Caco-2 (cell line): ENCODE measurements around the gene ZNF407. TPM values are rescaled to one million over a fixed set of nuclear protein-coding genes. Genes with fewer than 3 reads are reported as not detected.

Source experiments
- BruUV-seq: library from RNA; stranded (reverse); fragments of 400-500 nt; replicated peaks from 2 replicates; lab custom pipeline; 2021; lab: Mats Ljungman, UMichigan
- CTCF ChIA-PET: fragments of 300-600 bp; sonication (Branson Sonifier 250); formaldehyde crosslinking; loops from one replicate; lab custom pipeline; 2022; ENCODE audit warnings: antibody characterized with exemption; lab: Charles Lee
- POLR2A ChIA-PET: fragments of 300-600 bp; sonication (Branson Sonifier 250); formaldehyde crosslinking; loops from one replicate; lab custom pipeline; 2022; ENCODE audit warnings: antibody characterized with exemption; lab: Charles Lee
- DNase-seq, 2 experiments: peaks; one replicate each; pipeline versions ENCODE4 v3.0.0 to v3.0.0-alpha.2; 2020 to 2022
- H3K27me3 ChIP-seq: replicated peaks from 2 replicates; pipeline ENCODE4 v1.6.0; 2011; ENCODE audit warnings: low read length; ENCODE audit not compliant: control insufficient read depth, insufficient read depth
- H3K36me3 ChIP-seq: 2 replicates; pipeline ENCODE4 v1.5.1; 2011; ENCODE audit warnings: low read length; ENCODE audit not compliant: control insufficient read depth, insufficient read depth
- H3K4me1 ChIP-seq: fragments of 250-450 bp; sonication (Bioruptor Pico); 2 replicates; pipeline ENCODE4 v1.5.1; 2020; ENCODE audit warnings: mild to moderate bottlenecking
- H3K4me3 ChIP-seq: 2 replicates; pipeline ENCODE4 v1.5.1; 2011; ENCODE audit warnings: low read depth, mild to moderate bottlenecking, control low read depth, low read length
- H3K9me3 ChIP-seq: fragments of 250-450 bp; sonication (Bioruptor Pico); 2 replicates; pipeline ENCODE4 v1.5.1; 2020; ENCODE audit warnings: mild to moderate bottlenecking, moderate library complexity
- H3K27ac Mint-ChIP-seq: one replicate; pipeline ENCODE4 v1.8.0; 2022; ENCODE audit warnings: mixed read lengths; ENCODE audit not compliant: unreplicated experiment
- H3K27me3 Mint-ChIP-seq: one replicate; pipeline ENCODE4 v1.8.0; 2022; ENCODE audit warnings: mixed read lengths; ENCODE audit not compliant: insufficient read depth, unreplicated experiment
- H3K36me3 Mint-ChIP-seq: one replicate; pipeline ENCODE4 v1.8.0; 2022; ENCODE audit warnings: mild to moderate bottlenecking, mixed read lengths; ENCODE audit not compliant: insufficient read depth, unreplicated experiment
- H3K4me1 Mint-ChIP-seq: one replicate; pipeline ENCODE4 v1.8.0; 2022; ENCODE audit warnings: low read depth, mixed read lengths; ENCODE audit not compliant: unreplicated experiment
- H3K4me3 Mint-ChIP-seq: one replicate; pipeline ENCODE4 v1.8.0; 2022; ENCODE audit warnings: mild to moderate bottlenecking, moderate library complexity, mixed read lengths; ENCODE audit not compliant: unreplicated experiment
- H3K9me3 Mint-ChIP-seq: one replicate; pipeline ENCODE4 v1.8.0; 2022; ENCODE audit warnings: mixed read lengths; ENCODE audit not compliant: unreplicated experiment
- intact Hi-C: fragments of 100-400 bp; cut with micrococcal nuclease; formaldehyde crosslinking; loops from one replicate; pipeline ENCODE4 v1.10.0; 2022; ENCODE audit not compliant: unreplicated experiment
- total RNA-seq: library from RNA; stranded (reverse); gene quantifications from 2 replicates; pipeline ENCODE4 v1.2.3, GENCODE V29; 2022
- TF ChIP-seq, protein P1 (sequence below), 2 experiments: fragments of 200-600 bp in 1 of 2; IDR thresholded peaks; 1 replicate in 1 of 2; 2 replicates in 1 of 2; pipeline versions ENCODE4 v1.5.1 to v1.8.0; 2011 to 2022; ENCODE audit warnings: antibody characterized with exemption in 1 of 2, control low read depth in 1 of 2, inconsistent platforms in 1 of 2, low read depth in 1 of 2, low read length in 1 of 2, mild to moderate bottlenecking in 1 of 2, moderate library complexity in 1 of 2; ENCODE audit not compliant: insufficient read depth in 1 of 2, severe bottlenecking in 1 of 2, unreplicated experiment in 1 of 2

The ZNF407 gene
- total RNA-seq, 1 experiment from 2014 or later: 4.7 TPM

DNA sequence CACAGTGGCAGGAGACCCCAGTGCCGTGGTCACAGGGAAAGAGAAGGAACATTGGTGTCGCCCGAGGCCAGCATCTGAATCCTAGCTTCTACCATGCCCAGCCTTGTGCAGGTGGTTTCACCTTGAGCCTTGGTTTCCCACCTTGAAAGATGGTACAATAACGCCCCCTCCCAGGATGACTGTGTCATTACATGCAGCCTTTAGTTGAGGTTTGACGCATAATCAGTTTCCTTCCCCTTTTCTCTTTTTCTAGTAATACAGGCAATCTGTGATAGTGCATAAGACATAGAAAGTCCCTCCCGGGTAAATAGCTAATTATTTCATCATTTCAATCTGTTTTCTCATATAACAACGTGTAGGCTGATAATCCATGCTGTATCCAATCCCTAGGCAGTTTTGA is 29.8 kb upstream of the ZNF407 start:
- BruUV-seq: no TSS peak
- POLR2A ChIA-PET: no interaction called here
- peaks cover 4% of the 10 kb centered on the region for H3K36me3 Mint-ChIP-seq
- CTCF ChIA-PET: no interaction called here
- TF ChIP-seq, protein P1, sequence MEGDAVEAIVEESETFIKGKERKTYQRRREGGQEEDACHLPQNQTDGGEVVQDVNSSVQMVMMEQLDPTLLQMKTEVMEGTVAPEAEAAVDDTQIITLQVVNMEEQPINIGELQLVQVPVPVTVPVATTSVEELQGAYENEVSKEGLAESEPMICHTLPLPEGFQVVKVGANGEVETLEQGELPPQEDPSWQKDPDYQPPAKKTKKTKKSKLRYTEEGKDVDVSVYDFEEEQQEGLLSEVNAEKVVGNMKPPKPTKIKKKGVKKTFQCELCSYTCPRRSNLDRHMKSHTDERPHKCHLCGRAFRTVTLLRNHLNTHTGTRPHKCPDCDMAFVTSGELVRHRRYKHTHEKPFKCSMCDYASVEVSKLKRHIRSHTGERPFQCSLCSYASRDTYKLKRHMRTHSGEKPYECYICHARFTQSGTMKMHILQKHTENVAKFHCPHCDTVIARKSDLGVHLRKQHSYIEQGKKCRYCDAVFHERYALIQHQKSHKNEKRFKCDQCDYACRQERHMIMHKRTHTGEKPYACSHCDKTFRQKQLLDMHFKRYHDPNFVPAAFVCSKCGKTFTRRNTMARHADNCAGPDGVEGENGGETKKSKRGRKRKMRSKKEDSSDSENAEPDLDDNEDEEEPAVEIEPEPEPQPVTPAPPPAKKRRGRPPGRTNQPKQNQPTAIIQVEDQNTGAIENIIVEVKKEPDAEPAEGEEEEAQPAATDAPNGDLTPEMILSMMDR (IDR thresholded peaks at IDR 0.05; ENCODE audit: insufficient read depth in 1 of 2, low read depth in 1 of 2, low read length in 1 of 2, severe bottlenecking in 1 of 2, unreplicated experiment in 1 of 2): no peak
- Histone ChIP-seq H3K9me3 (no peaks in the 10 kb centered on the region), H3K27me3 (no peaks in the 10 kb centered on the region), H3K4me1 (no peaks in the 10 kb centered on the region), H3K4me3 (no peak overlapping the region), H3K36me3 (no peaks in the 10 kb centered on the region)
- peaks cover 26% of the 10 kb centered on the region for H3K9me3 Mint-ChIP-seq
- H3K4me1 Mint-ChIP-seq: no peaks in the 10 kb centered on the region
- no peak for DNase-seq
- H3K27me3 Mint-ChIP-seq: peaks cover 4% of the 10 kb centered on the region
- H3K4me3 Mint-ChIP-seq: no peak overlapping the region
- intact Hi-C loops: no loop called here
- no peak overlapping the region for H3K27ac Mint-ChIP-seq

DNA sequence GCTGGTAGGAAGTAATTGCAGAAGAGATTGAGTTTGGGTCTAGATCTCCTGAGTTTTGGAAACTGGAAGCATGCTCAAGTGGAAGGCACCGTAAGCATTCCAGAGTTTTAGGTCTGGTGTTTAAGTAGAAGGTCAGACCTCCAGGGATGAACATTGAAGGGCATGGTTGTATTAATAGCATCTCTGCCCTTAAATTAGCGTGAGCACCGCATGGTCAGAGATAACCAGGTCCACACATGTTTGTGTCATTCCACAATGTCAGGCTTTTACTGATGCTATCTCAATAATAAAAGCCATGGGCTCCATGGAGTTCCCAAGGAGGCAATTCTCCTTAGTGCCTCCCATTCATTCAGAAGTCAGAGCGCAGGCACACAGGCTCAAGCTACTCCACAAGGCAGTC is 28.3 kb upstream of the ZNF407 start:
- DNase-seq: no peak
- Histone ChIP-seq H3K4me1 (no peaks in the 10 kb centered on the region), H3K27me3 (no peaks in the 10 kb centered on the region), H3K4me3 (no peak overlapping the region), H3K36me3 (no peaks in the 10 kb centered on the region), H3K9me3 (no peaks in the 10 kb centered on the region)
- Mint-ChIP-seq H3K4me3 (no peak overlapping the region), H3K36me3 (peaks cover 4% of the 10 kb centered on the region), H3K27ac (no peak overlapping the region), H3K27me3 (peaks cover 4% of the 10 kb centered on the region), H3K9me3 (peaks cover 34% of the 10 kb centered on the region), H3K4me1 (no peaks in the 10 kb centered on the region)
- TF ChIP-seq, protein P1 (IDR thresholded peaks at IDR 0.05; ENCODE audit: insufficient read depth in 1 of 2, low read depth in 1 of 2, low read length in 1 of 2, severe bottlenecking in 1 of 2, unreplicated experiment in 1 of 2): no peak
- ChIA-PET POLR2A (no interaction called here), CTCF (interaction anchor here (1.2 kb wide), 1 partner anchor 17 kb away, joined by 4 read pairs; no protein-coding TSS in a partner anchor)
- intact Hi-C loops: no loop called here
- no TSS peak for BruUV-seq

DNA sequence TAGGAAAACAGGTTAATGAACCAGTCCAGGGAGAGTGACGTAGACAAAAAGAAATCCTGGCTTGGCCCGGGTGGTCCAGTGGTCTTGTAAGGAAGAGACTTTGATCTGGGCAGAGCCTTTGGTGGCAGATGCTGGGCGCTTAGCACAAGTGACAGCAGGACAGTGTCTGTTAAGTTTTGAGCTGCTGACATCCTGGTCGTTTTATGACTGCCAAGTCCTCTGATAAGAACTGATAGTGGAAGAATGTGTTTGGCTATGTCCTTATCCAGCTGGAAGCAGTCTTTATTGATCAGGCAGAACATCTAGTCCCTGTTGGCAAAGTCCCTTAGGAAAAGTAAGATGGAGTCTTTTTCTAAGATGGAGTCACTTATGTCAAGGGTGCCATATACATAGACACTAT is 27.4 kb upstream of the ZNF407 start:
- H3K36me3 Mint-ChIP-seq: peaks cover 4% of the 10 kb centered on the region
- H3K9me3 Mint-ChIP-seq: peaks cover 34% of the 10 kb centered on the region
- H3K27me3 Mint-ChIP-seq: peaks cover 4% of the 10 kb centered on the region
- POLR2A ChIA-PET: no interaction called here
- intact Hi-C loops: no loop called here
- Histone ChIP-seq H3K4me1 (no peaks in the 10 kb centered on the region), H3K36me3 (no peaks in the 10 kb centered on the region), H3K27me3 (no peaks in the 10 kb centered on the region), H3K9me3 (no peaks in the 10 kb centered on the region), H3K4me3 (no peak overlapping the region)
- H3K4me1 Mint-ChIP-seq: no peaks in the 10 kb centered on the region
- no peak overlapping the region for H3K27ac Mint-ChIP-seq
- no TSS peak for BruUV-seq
- TF ChIP-seq, protein P1 (IDR thresholded peaks at IDR 0.05; ENCODE audit: insufficient read depth in 1 of 2, low read depth in 1 of 2, low read length in 1 of 2, severe bottlenecking in 1 of 2, unreplicated experiment in 1 of 2): no peak
- DNase-seq: no peak
- H3K4me3 Mint-ChIP-seq: no peak overlapping the region
- CTCF ChIA-PET: no interaction called here
